Lower lobe of right lung (tissue), 2 donors: ENCODE data around the gene CACNA1D. TPM values are rescaled to one million over a fixed set of nuclear protein-coding genes. Genes with fewer than 3 reads are reported as not detected.

Experiments
- ATAC-seq, 2 donors: fragments of 200-7000 bp; cut with Tn5 transposase; one replicate each; pipeline ENCODE4 v1.9.1; 2020 to 2022; ENCODE audit warnings: mild to moderate bottlenecking in 2 of 2, moderate library complexity in 2 of 2
- DNase-seq: peaks from one replicate; pipeline ENCODE4 v3.0.0-alpha.2; 2020
- H3K27ac ChIP-seq: fragments of 200-600 bp; one replicate; pipeline ENCODE4 v1.8.0; 2022
- H3K27me3 ChIP-seq: fragments of 200-600 bp; one replicate; pipeline ENCODE4 v1.8.0; 2022; ENCODE audit warnings: low read depth
- H3K36me3 ChIP-seq: fragments of 200-600 bp; one replicate; pipeline ENCODE4 v1.8.0; 2022; ENCODE audit warnings: mild to moderate bottlenecking
- H3K4me1 ChIP-seq: fragments of 200-600 bp; one replicate; pipeline ENCODE4 v1.8.0; 2022
- H3K4me3 ChIP-seq: fragments of 200-600 bp; one replicate; pipeline ENCODE4 v1.8.0; 2022; ENCODE audit warnings: mild to moderate bottlenecking
- H3K9me3 ChIP-seq: fragments of 200-600 bp; one replicate; pipeline ENCODE4 v1.8.0; 2022
- CTCF ChIP-seq: fragments of 200-600 bp; IDR thresholded peaks from one replicate; pipeline ENCODE4 v1.8.0; 2022; ENCODE audit warnings: antibody characterized with exemption, mild to moderate bottlenecking
- intact Hi-C: fragments of 100-400 bp; cut with DNase I; formaldehyde crosslinking; loops from one replicate; pipeline ENCODE4 v1.11.0; 2022
- total RNA-seq: library from RNA; stranded (reverse); fragmentation: NEBNext Ultra II Directional; extraction: Animal tissue kit (Norgen Biotek cat#: 25700); gene quantifications from one replicate; pipeline ENCODE4 v1.2.1, GENCODE V29; 2021
- donor health status: DM: no; HTN: yes; CAD: no; lungs with severe emphysema.

Gene CACNA1D
- total RNA-seq, 1 donor from 2014 or later = 33.6 TPM

GRCh38 chr3:53817211-53817610, 322.8 kb downstream of the CACNA1D start:
- no peaks in the 10 kb centered on the region for H3K27me3 ChIP-seq
- DNase-seq (no peak), ATAC-seq (no peak)
- no peak overlapping the region for H3K4me3 ChIP-seq
- H3K27ac ChIP-seq = no peak overlapping the region
- no peaks in the 10 kb centered on the region for H3K9me3 ChIP-seq
- H3K4me1 ChIP-seq = no peaks in the 10 kb centered on the region
- no peak for TF ChIP-seq CTCF
- intact Hi-C loops = no loop called here
- H3K36me3 ChIP-seq = peaks cover 35% of the 10 kb centered on the region

GRCh38 chr3:53817809-53818208, 323.4 kb downstream of the CACNA1D start:
- H3K27me3 ChIP-seq = no peaks in the 10 kb centered on the region
- H3K4me1 ChIP-seq = no peaks in the 10 kb centered on the region
- H3K27ac ChIP-seq = no peak overlapping the region
- no peak for DNase-seq
- no peak overlapping the region for H3K4me3 ChIP-seq
- intact Hi-C loops = no loop called here
- H3K9me3 ChIP-seq = no peaks in the 10 kb centered on the region
- TF ChIP-seq CTCF = no peak
- no peak for ATAC-seq
- H3K36me3 ChIP-seq = peaks cover 35% of the 10 kb centered on the region

- peaks cover 35% of the 10 kb centered on the region for H3K36me3 ChIP-seq
- no peak overlapping the region for H3K27ac ChIP-seq
- intact Hi-C loops = no loop called here
- no peak for TF ChIP-seq CTCF
- no peak for DNase-seq
- no peaks in the 10 kb centered on the region for H3K9me3 ChIP-seq
- H3K4me3 ChIP-seq = no peak overlapping the region
- no peaks in the 10 kb centered on the region for H3K4me1 ChIP-seq
- ATAC-seq = peak in 1 of 2 donors; percentile 11
- H3K27me3 ChIP-seq = no peaks in the 10 kb centered on the region
Measured at GRCh38 chr3:53818221-53819162, 324.1 kb downstream of the CACNA1D start.

GRCh38 chr3:53819163-53819868, 324.9 kb downstream of the CACNA1D start:
- intact Hi-C loops = no loop called here
- no peaks in the 10 kb centered on the region for H3K9me3 ChIP-seq
- no peak overlapping the region for H3K4me3 ChIP-seq
- DNase-seq (no peak), ATAC-seq (no peak)
- TF ChIP-seq CTCF = no peak
- H3K27ac ChIP-seq = no peak overlapping the region
- H3K27me3 ChIP-seq = no peaks in the 10 kb centered on the region
- H3K36me3 ChIP-seq = peaks cover 35% of the 10 kb centered on the region
- no peaks in the 10 kb centered on the region for H3K4me1 ChIP-seq

- Histone ChIP-seq H3K4me1 (no peaks in the 10 kb centered on the region), H3K27ac (no peak overlapping the region), H3K9me3 (no peaks in the 10 kb centered on the region), H3K36me3 (peaks cover 35% of the 10 kb centered on the region), H3K4me3 (no peak overlapping the region), H3K27me3 (no peaks in the 10 kb centered on the region)
- ATAC-seq = no peak
- TF ChIP-seq CTCF = no peak
- no peak for DNase-seq
- intact Hi-C loops = no loop called here
Measured at GRCh38 chr3:53820084-53820483, 325.7 kb downstream of the CACNA1D start.
